AG04449 (cell line): ENCODE data around the gene SKAP1.

Experiments used
- CTCF ChIA-PET: fragments of 350-600 bp; formaldehyde crosslinking; extraction: SDS; loops from one replicate; lab custom pipeline; 2021; ENCODE audit warnings: antibody characterized with exemption; lab: Yijun Ruan, JAX
- POLR2A ChIA-PET: fragments of 400-600, 350-600 bp; formaldehyde crosslinking; extraction: SDS; loops from one replicate; lab custom pipeline; 2020; ENCODE audit warnings: antibody characterized with exemption, inconsistent platforms; lab: Yijun Ruan, JAX
- DNase-seq: peaks from one replicate; pipeline ENCODE4 v3.0.0-alpha.2; 2010; ENCODE audit warnings: low read depth, low spot score
- H3K4me3 ChIP-seq: 2 replicates; pipeline ENCODE4 v1.5.1; 2011; ENCODE audit warnings: low read depth, mild to moderate bottlenecking, control low read depth, low read length
- TF ChIP-seq, protein P1 (sequence below): IDR thresholded peaks from one replicate; pipeline ENCODE4 v1.5.1; 2011; ENCODE audit warnings: mild to moderate bottlenecking, moderate library complexity, low read length, control low read depth, inconsistent platforms; ENCODE audit not compliant: insufficient read depth; ENCODE audit errors: missing control alignments

SKAP1 gene

GRCh38 chr17:48231995-48232959 lies 197.7 kb downstream of the SKAP1 start:
- POLR2A ChIA-PET: no interaction called here
- CTCF ChIA-PET: interaction anchor here (1.0 to 1.4 kb wide), 2 partner anchors 12 to 75 kb away, joined by 3 to 5 read pairs; no protein-coding TSS in a partner anchor
- no peak overlapping the region for H3K4me3 ChIP-seq
- DNase-seq: no peak
- TF ChIP-seq, protein P1, sequence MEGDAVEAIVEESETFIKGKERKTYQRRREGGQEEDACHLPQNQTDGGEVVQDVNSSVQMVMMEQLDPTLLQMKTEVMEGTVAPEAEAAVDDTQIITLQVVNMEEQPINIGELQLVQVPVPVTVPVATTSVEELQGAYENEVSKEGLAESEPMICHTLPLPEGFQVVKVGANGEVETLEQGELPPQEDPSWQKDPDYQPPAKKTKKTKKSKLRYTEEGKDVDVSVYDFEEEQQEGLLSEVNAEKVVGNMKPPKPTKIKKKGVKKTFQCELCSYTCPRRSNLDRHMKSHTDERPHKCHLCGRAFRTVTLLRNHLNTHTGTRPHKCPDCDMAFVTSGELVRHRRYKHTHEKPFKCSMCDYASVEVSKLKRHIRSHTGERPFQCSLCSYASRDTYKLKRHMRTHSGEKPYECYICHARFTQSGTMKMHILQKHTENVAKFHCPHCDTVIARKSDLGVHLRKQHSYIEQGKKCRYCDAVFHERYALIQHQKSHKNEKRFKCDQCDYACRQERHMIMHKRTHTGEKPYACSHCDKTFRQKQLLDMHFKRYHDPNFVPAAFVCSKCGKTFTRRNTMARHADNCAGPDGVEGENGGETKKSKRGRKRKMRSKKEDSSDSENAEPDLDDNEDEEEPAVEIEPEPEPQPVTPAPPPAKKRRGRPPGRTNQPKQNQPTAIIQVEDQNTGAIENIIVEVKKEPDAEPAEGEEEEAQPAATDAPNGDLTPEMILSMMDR: no peak

DNA sequence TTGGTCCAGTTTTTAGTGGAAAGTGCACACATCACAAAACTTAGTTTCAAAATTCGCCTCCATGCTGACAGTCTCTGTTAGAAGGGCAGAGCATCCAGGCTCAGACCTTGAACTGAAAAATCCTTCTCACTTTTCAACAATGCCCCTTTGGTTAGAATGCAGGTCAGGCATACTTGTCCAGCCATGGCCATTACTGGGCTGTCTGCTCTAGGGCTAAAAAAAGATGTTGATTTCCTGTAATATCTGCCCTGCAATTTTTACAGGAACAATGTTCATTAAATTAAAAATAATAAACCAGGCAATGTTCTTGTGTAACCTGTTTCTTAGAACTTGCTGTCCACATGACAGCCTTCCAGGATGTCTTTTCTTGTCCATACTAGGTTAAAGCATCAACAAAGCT lies 200.1 kb downstream of the SKAP1 start:
- POLR2A ChIA-PET: no interaction called here
- TF ChIP-seq, protein P1: no peak
- no peak for DNase-seq
- H3K4me3 ChIP-seq: no peak overlapping the region
- CTCF ChIA-PET: interaction anchor here (1.0 kb wide), 1 partner anchor 14 kb away, joined by 3 read pairs; no protein-coding TSS in a partner anchor

DNA sequence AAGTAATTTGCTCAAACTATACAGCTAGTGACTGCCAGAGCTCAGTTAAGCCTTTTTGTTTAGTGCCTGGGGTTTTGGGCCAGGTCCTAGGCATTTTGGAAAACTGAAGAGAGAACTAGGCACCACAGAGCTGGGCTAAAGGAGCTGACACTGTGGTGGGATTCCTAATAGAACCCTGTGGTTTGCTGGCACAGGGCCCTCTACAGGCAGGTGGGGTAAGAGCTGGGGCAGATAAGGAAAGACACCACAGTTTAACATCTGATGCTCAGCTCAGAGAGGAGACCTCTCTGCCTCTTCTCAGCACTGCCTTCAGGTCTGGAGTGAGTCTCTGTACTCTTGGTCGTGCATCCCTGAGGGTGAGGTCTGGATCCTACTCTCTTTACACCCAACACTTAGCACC lies 201.3 kb downstream of the SKAP1 start:
- no peak for DNase-seq
- ChIA-PET POLR2A (no interaction called here), CTCF (interaction anchor here (0.7 to 1.5 kb wide), 2 partner anchors 34 to 97 kb away, joined by 3 to 5 read pairs; no protein-coding TSS in a partner anchor)
- H3K4me3 ChIP-seq: no peak overlapping the region
- TF ChIP-seq, protein P1: no peak

- CTCF ChIA-PET: interaction anchor here (1.2 to 1.4 kb wide), 2 partner anchors 11 to 32 kb away, joined by 4 to 6 read pairs; no protein-coding TSS in a partner anchor
- POLR2A ChIA-PET: no interaction called here
Measured at GRCh38 chr17:48225725-48226567, 204.1 kb downstream of the SKAP1 start.

DNA sequence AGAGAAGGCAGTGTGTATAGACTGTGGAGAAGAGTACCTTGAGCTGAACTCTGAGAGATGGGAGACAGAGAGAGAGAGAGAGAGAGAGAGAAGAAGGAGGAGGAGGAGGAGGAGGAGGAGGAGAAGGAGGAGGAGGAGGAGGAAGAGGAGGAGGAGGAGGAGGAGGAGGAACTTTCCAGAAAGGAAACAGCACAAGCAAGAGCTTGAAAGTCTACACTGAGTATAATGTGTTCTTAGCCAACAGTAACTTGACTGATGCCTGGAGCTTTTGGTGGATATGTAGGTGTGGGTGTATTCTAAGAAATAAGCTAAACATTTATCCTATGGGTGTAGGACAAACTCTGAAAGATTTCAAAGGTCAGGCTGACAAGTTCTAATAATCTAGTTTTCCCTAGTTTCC lies 206.1 kb downstream of the SKAP1 start:
- ChIA-PET CTCF (interaction anchor here (0.7 kb wide), 1 partner anchor 369 kb away, joined by 3 read pairs; the partner anchor contains the start of gene HOXB5), POLR2A (no interaction called here)
- no peak overlapping the region for H3K4me3 ChIP-seq
- TF ChIP-seq, protein P1: no peak
- no peak for DNase-seq

More at GRCh38 chr17:48225725-48226567, 204.1 kb downstream of the SKAP1 start:
- H3K4me3 ChIP-seq: no peak overlapping the region
- DNase-seq: no peak
- TF ChIP-seq, protein P1: no peak

GRCh38 chr17:48219617-48220016 lies 210.4 kb downstream of the SKAP1 start:
- no peak for DNase-seq
- ChIA-PET CTCF (interaction anchor here (0.8 to 2.0 kb wide), 3 partner anchors 40 to 116 kb away, joined by 3 to 4 read pairs (median 3); no protein-coding TSS in a partner anchor), POLR2A (no interaction called here)
- H3K4me3 ChIP-seq: no peak overlapping the region
- TF ChIP-seq, protein P1: no peak
